Astrocyte (in vitro differentiated cells and primary cell): ENCODE results near the gene AP5Z1.

Experiments
- CTCF ChIP-seq: IDR thresholded peaks from 2 replicates; pipeline ENCODE4 v1.5.1; 2011; ENCODE audit warnings: low read depth, mild to moderate bottlenecking, inconsistent platforms, low read length, moderate library complexity; ENCODE audit not compliant: insufficient read depth
- EZH2 ChIP-seq: IDR thresholded peaks from 2 replicates; pipeline ENCODE4 v1.6.1; 2012; ENCODE audit warnings: mild to moderate bottlenecking, low read length, inconsistent platforms; ENCODE audit not compliant: insufficient read depth

- TF ChIP-seq CTCF (no peak), EZH2 (no peak)
These were observed 12.7 kb downstream of the AP5Z1 start for GRCh38 chr7:4787947-4788626.
